Endothelial cell of umbilical vein (primary cell): ENCODE results near the gene CD47. TPM values are rescaled to one million over a fixed set of nuclear protein-coding genes. Genes with fewer than 3 reads are reported as not detected.

ENCODE experiments used
- BruUV-seq: library from RNA; stranded (reverse); fragments of 400-500 nt; replicated peaks from 2 replicates; lab custom pipeline; 2021; lab: Mats Ljungman, UMichigan
- CTCF ChIA-PET: fragments of 300-600, 350-600 bp; sonication (Branson Sonifier 250); formaldehyde crosslinking; loops from one replicate; lab custom pipeline; 2021; ENCODE audit warnings: antibody characterized with exemption, inconsistent platforms; lab: Charles Lee
- POLR2A ChIA-PET: fragments of 300-600, 350-600 bp; sonication (Branson Sonifier 250); formaldehyde crosslinking; loops from one replicate; lab custom pipeline; 2021; ENCODE audit warnings: antibody characterized with exemption, inconsistent platforms; lab: Charles Lee
- DNase-seq: peaks from one replicate; pipeline ENCODE4 v3.0.0-alpha.2; 2011; ENCODE audit warnings: low read depth, low spot score
- FAIRE-seq: peaks from 2 replicates; lab custom pipeline; 2011; peaks lifted over from hg19 to GRCh38; lab: Jason Lieb, UNC
- H2AFZ ChIP-seq: 2 replicates; pipeline ENCODE4 v1.6.0; 2012; ENCODE audit warnings: low read depth, low read length, control low read depth, inconsistent platforms
- H3K27ac ChIP-seq: 2 replicates; pipeline ENCODE4 v1.5.1; 2011; ENCODE audit warnings: low read depth, mild to moderate bottlenecking, control low read depth, low read length, moderate library complexity; ENCODE audit not compliant: insufficient read depth
- H3K27me3 ChIP-seq, 2 experiments: 2 replicates each; pipeline versions ENCODE4 v1.6.0 to v1.6.1; 2011; ENCODE audit warnings: low read length in 2 of 2, mixed read lengths in 1 of 2; ENCODE audit not compliant: control insufficient read depth in 2 of 2, insufficient read depth in 2 of 2
- H3K36me3 ChIP-seq, 2 experiments: 2 replicates in 1 of 2; 3 replicates in 1 of 2; pipeline ENCODE4 v1.5.1; 2011; ENCODE audit warnings: low read length in 2 of 2, mild to moderate bottlenecking in 1 of 2, moderate library complexity in 1 of 2; ENCODE audit not compliant: control insufficient read depth in 2 of 2, insufficient read depth in 2 of 2; ENCODE audit errors: extremely low read depth in 1 of 2
- H3K4me1 ChIP-seq: 3 replicates; pipeline ENCODE4 v1.5.1; 2011; ENCODE audit warnings: mild to moderate bottlenecking, low read length; ENCODE audit not compliant: control insufficient read depth, insufficient read depth; ENCODE audit errors: extremely low read depth
- H3K4me2 ChIP-seq: 2 replicates; pipeline ENCODE4 v1.6.1; 2011; ENCODE audit warnings: low read length, control low read depth, mixed read lengths; ENCODE audit not compliant: insufficient read depth
- H3K4me3 ChIP-seq, 3 experiments: fragments of 200-600 bp in 1 of 3; sonication (generic), shearing (Covaris generic) in 1 of 3; replicated peaks in 1 of 3; 2 replicates each; pipeline ENCODE4 v1.5.1; 2011 to 2016; ENCODE audit warnings: control low read depth in 3 of 3, low read length in 3 of 3, mild to moderate bottlenecking in 2 of 3, inconsistent platforms in 1 of 3, low read depth in 1 of 3, moderate library complexity in 1 of 3; ENCODE audit not compliant: insufficient read depth in 1 of 3
- H3K79me2 ChIP-seq: 2 replicates; pipeline ENCODE4 v1.6.0; 2012; ENCODE audit warnings: low read length, inconsistent platforms; ENCODE audit not compliant: control insufficient read depth, insufficient read depth
- H3K9ac ChIP-seq: replicated peaks from 2 replicates; pipeline ENCODE3; 2011; ENCODE audit warnings: low read length, control low read depth; ENCODE audit not compliant: insufficient read depth; ENCODE audit errors: extremely low read depth
- H3K9me1 ChIP-seq: replicated peaks from 3 replicates; pipeline ENCODE4 v1.6.0; 2011; ENCODE audit warnings: mild to moderate bottlenecking, low read length; ENCODE audit not compliant: control insufficient read depth, insufficient read depth; ENCODE audit errors: extremely low read depth
- H3K9me3 ChIP-seq: replicated peaks from 2 replicates; pipeline ENCODE4 v1.5.1; 2012; ENCODE audit warnings: low read length, inconsistent platforms; ENCODE audit not compliant: control insufficient read depth, insufficient read depth
- H4K20me1 ChIP-seq: replicated peaks from 2 replicates; pipeline ENCODE3; 2011; ENCODE audit warnings: mild to moderate bottlenecking, low read length; ENCODE audit not compliant: control insufficient read depth, insufficient read depth; ENCODE audit errors: extremely low read depth
- CTCF ChIP-seq, 2 donors: IDR thresholded peaks; 1 replicate in 1 of 2; 2 replicates in 1 of 2; pipeline ENCODE4 v1.5.1; 2011; ENCODE audit warnings: low read length in 2 of 2, mild to moderate bottlenecking in 2 of 2, moderate library complexity in 2 of 2, control low read depth in 1 of 2, inconsistent platforms in 1 of 2, low read depth in 1 of 2; ENCODE audit not compliant: insufficient read depth in 1 of 2; ENCODE audit errors: extremely low read depth in 1 of 2
- EZH2 ChIP-seq: IDR thresholded peaks from 2 replicates; pipeline ENCODE4 v1.6.1; 2012; ENCODE audit warnings: borderline replicate concordance, low read depth, mild to moderate bottlenecking, moderate library complexity, low read length, inconsistent platforms; ENCODE audit not compliant: severe bottlenecking
- FOS ChIP-seq: IDR thresholded peaks from 2 replicates; pipeline ENCODE4 v1.6.1; 2011; ENCODE audit warnings: mild to moderate bottlenecking, low read length, moderate library complexity, borderline replicate concordance; ENCODE audit not compliant: insufficient read depth
- JUN ChIP-seq: IDR thresholded peaks from 2 replicates; pipeline ENCODE4 v1.6.1; 2011; ENCODE audit warnings: borderline replicate concordance, low read depth; ENCODE audit not compliant: insufficient read length, insufficient read depth
- MAX ChIP-seq: IDR thresholded peaks from 2 replicates; pipeline ENCODE4 v1.6.1; 2011; ENCODE audit not compliant: insufficient read depth, insufficient read length
- MYC ChIP-seq: IDR thresholded peaks from one replicate; pipeline ENCODE4 v1.6.1; 2011; ENCODE audit warnings: mild to moderate bottlenecking, low read depth, low read length
- POLR2A ChIP-seq: IDR thresholded peaks from 2 replicates; pipeline ENCODE4 v1.6.1; 2012; ENCODE audit warnings: low read depth, mild to moderate bottlenecking, control low read depth, low read length
- POLR2AphosphoS5 ChIP-seq: IDR thresholded peaks from 2 replicates; pipeline ENCODE4 v1.6.1; 2012; ENCODE audit warnings: low read depth, mild to moderate bottlenecking, control low read depth, low read length, moderate library complexity; ENCODE audit not compliant: insufficient read depth
- dilution Hi-C: fragments of 300-500 bp; cut with MboI; formaldehyde crosslinking; loops from one replicate; pipeline ENCODE4 v1.15.0; 2019; ENCODE audit warnings: low sequenced_read_pairs; ENCODE audit not compliant: extremely low pct_ligation_motif_present
- intact Hi-C: fragments of 100-400 bp; cut with micrococcal nuclease; formaldehyde crosslinking; loops from one replicate; pipeline ENCODE4 v1.10.0; 2022
- polyA plus RNA-seq, 4 experiments: library from polyadenylated mRNA; depleted of rRNA in 3 of 4; stranded (reverse) in 3 of 4; unstranded in 1 of 4; fragments of >200 nt; gene quantifications; 2 replicates each; pipeline versions ENCODE4 v1.2.1 to v1.2.3, GENCODE V29; 2011 to 2012; ENCODE audit warnings: missing spikeins in 1 of 4
- total RNA-seq: library from RNA; stranded (reverse); gene quantifications from 2 replicates; pipeline ENCODE4 v1.2.3, GENCODE V29; 2021

The CD47 gene
- total and polyA plus RNA-seq, 2 donors (not counting 3 experiments of a cell fraction or from before 2014, with no cell fraction given), result 29.3 to 32.2 TPM

- DNase-seq (no peak), FAIRE-seq (no peak)
- dilution Hi-C loops, result no loop called here
- no peaks in the 10 kb centered on the region for H3K79me2 ChIP-seq
- intact Hi-C loops, result no loop called here
- H3K9me3 ChIP-seq, result no peaks in the 10 kb centered on the region
- CTCF ChIA-PET, result interaction anchor here (2.1 kb wide), 1 partner anchor 56 kb away, joined by 7 read pairs; no protein-coding TSS in a partner anchor
- H3K36me3 ChIP-seq, result no peaks in the 10 kb centered on the region
- no peak overlapping the region for H3K4me2 ChIP-seq
- H3K4me1 ChIP-seq, result no peaks in the 10 kb centered on the region
- H3K27ac ChIP-seq, result no peak overlapping the region
- no peaks in the 10 kb centered on the region for H4K20me1 ChIP-seq
- no peaks in the 10 kb centered on the region for H3K27me3 ChIP-seq
- H3K9me1 ChIP-seq, result no peaks in the 10 kb centered on the region
- no TSS peak for BruUV-seq
- H3K4me3 ChIP-seq, result no peak overlapping the region
- POLR2A ChIA-PET, result no interaction called here
- no peak for TF ChIP-seq MYC
- no peak for TF ChIP-seq CTCF (IDR thresholded peaks at IDR 0.05; ENCODE audit: extremely low read depth in 1 of 2, insufficient read depth in 1 of 2, low read depth in 1 of 2, low read length in 2 of 2)
- no peak for TF ChIP-seq JUN
- no peak for TF ChIP-seq POLR2A
- no peak for TF ChIP-seq FOS
- TF ChIP-seq POLR2AphosphoS5, result no peak
- TF ChIP-seq EZH2, result no peak
- TF ChIP-seq MAX, result no peak
- H3K9ac ChIP-seq, result no peak overlapping the region
- H2AFZ ChIP-seq, result no peak overlapping the region
Observed at GRCh38 chr3:107994181-107994580, 96.7 kb downstream of the CD47 start.
